ENCODE data around the gene CRNN.

DNA sequence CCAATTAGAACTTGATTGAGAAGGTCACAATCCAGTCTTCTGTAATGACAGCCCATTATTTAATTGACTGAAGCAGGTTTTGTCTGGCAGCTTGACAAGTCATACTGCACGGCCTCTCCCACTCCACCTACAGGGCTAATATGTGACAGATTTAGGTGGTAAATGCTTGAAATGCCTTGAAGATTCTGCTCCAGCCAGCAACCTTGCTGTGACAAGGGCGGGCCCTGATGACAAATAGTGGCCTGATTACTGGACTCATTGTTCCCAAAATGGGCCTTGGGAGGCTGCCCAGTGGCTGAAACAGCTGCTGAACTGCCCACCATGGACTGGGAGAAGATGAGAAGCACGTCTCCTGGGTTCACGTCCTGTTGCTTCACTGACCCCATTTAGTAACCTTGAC lies 30.0 kb upstream of the CRNN start:
- TF ChIP-seq POLR2A (IDR thresholded peaks at IDR 0.05), result no peak
- TF ChIP-seq, protein P1, sequence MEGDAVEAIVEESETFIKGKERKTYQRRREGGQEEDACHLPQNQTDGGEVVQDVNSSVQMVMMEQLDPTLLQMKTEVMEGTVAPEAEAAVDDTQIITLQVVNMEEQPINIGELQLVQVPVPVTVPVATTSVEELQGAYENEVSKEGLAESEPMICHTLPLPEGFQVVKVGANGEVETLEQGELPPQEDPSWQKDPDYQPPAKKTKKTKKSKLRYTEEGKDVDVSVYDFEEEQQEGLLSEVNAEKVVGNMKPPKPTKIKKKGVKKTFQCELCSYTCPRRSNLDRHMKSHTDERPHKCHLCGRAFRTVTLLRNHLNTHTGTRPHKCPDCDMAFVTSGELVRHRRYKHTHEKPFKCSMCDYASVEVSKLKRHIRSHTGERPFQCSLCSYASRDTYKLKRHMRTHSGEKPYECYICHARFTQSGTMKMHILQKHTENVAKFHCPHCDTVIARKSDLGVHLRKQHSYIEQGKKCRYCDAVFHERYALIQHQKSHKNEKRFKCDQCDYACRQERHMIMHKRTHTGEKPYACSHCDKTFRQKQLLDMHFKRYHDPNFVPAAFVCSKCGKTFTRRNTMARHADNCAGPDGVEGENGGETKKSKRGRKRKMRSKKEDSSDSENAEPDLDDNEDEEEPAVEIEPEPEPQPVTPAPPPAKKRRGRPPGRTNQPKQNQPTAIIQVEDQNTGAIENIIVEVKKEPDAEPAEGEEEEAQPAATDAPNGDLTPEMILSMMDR (IDR thresholded peaks at IDR 0.05), result no peak
- TF ChIP-seq POLR2AphosphoS5 (IDR thresholded peaks at IDR 0.05), result no peak
